HG02642 (cell line): ENCODE data around the gene NDUFB10.
A peak's percentile ranks its signal among the peaks of the same experiment; 100 is the strongest.
"Not testable (repeated sequence)": the region's sequence is repeated elsewhere in the genome, so short reads cannot be mapped to it uniquely, and the experiment has no call there.

Experiments
- ATAC-seq: cut with Tn5 transposase; IDR thresholded peaks from one replicate; pipeline ENCODE4 v1.9.1; 2021; ENCODE audit warnings: mild to moderate bottlenecking; ENCODE audit not compliant: unreplicated experiment, poor library complexity

Gene NDUFB10

GRCh38 chr16:1959269-1960039 is at the start of gene NDUFB10:
NDUFB10 (plus strand) TSS chr16:1959538; CDS start chr16:1959625, 87 bp downstream.
- peak; percentile 76 for ATAC-seq

GRCh38 chr16:1909561-1910231 is 49.6 kb upstream of the NDUFB10 start:
- ATAC-seq, result no peak

- ATAC-seq, result no peak
Measured at GRCh38 chr16:1911467-1912214, 47.7 kb upstream of the NDUFB10 start.

- ATAC-seq, result no peak
Measured at GRCh38 chr16:1912215-1912543, 47.2 kb upstream of the NDUFB10 start.

- no peak for ATAC-seq
Measured at GRCh38 chr16:1913327-1914083, 45.8 kb upstream of the NDUFB10 start.

GRCh38 chr16:1914084-1914608 is 45.2 kb upstream of the NDUFB10 start:
- ATAC-seq, result no peak

- no peak for ATAC-seq
Measured at GRCh38 chr16:1914988-1915387, 44.4 kb upstream of the NDUFB10 start.

- no peak for ATAC-seq
Measured at GRCh38 chr16:1915732-1916639, 43.4 kb upstream of the NDUFB10 start.

GRCh38 chr16:1916640-1916990 is 42.7 kb upstream of the NDUFB10 start:
- no peak for ATAC-seq

- no peak for ATAC-seq
Measured at GRCh38 chr16:1917056-1917664, 42.2 kb upstream of the NDUFB10 start.

- no peak for ATAC-seq
Measured at GRCh38 chr16:1917665-1918350, 41.5 kb upstream of the NDUFB10 start.

GRCh38 chr16:1918351-1919326 is 40.7 kb upstream of the NDUFB10 start, which contains the start of gene HS3ST6:
HS3ST6 (minus strand) TSS chr16:1918415; CDS start chr16:1918323, 92 bp downstream.
- no peak for ATAC-seq

- no peak for ATAC-seq
Measured at GRCh38 chr16:1919327-1919998, 39.9 kb upstream of the NDUFB10 start.

- not testable (repeated sequence) for ATAC-seq
Measured at GRCh38 chr16:1920122-1920521, 39.2 kb upstream of the NDUFB10 start.

GRCh38 chr16:1920727-1921171 is 38.6 kb upstream of the NDUFB10 start:
- ATAC-seq, result no peak

- no peak for ATAC-seq
Measured at GRCh38 chr16:1922357-1922756, 37.0 kb upstream of the NDUFB10 start.
